H1 (cell line): Measurements from ENCODE around the gene NUDT11. TPM values are rescaled to one million over a fixed set of nuclear protein-coding genes. Genes with fewer than 3 reads are reported as not detected.
"Not testable (repeated sequence)": the region's sequence is repeated elsewhere in the genome, so short reads cannot be mapped to it uniquely, and the experiment has no call there.

Experiments used
- CTCF ChIA-PET: fragments of 300-600 bp; sonication (Branson Sonifier 250); formaldehyde crosslinking; loops from one replicate; lab custom pipeline; 2021; ENCODE audit not compliant: partially characterized antibody; lab: Charles Lee
- POLR2A ChIA-PET: fragments of 300-600 bp; sonication (Branson Sonifier 250); formaldehyde crosslinking; loops from one replicate; lab custom pipeline; 2021; ENCODE audit warnings: inconsistent platforms; ENCODE audit not compliant: partially characterized antibody; lab: Charles Lee
- DNase-seq, 2 experiments: peaks; one replicate each; pipeline versions ENCODE4 v3.0.0 to v3.0.0-alpha.2; 2010 to 2022; ENCODE audit warnings: low spot score in 2 of 2, low read depth in 1 of 2, mixed read lengths in 1 of 2
- FAIRE-seq: peaks from 2 replicates; lab custom pipeline; 2011; peaks lifted over from hg19 to GRCh38; lab: Jason Lieb, UNC
- H2AFZ ChIP-seq: 2 replicates; pipeline ENCODE4 v1.8.1; 2012; ENCODE audit warnings: low read length, inconsistent platforms
- H2AK5ac ChIP-seq: 2 replicates; pipeline ENCODE4 v1.6.1; 2013; ENCODE audit warnings: low read depth, low read length
- H2BK120ac ChIP-seq: replicated peaks from 2 replicates; pipeline ENCODE3; 2013; ENCODE audit warnings: low read depth, low read length, inconsistent platforms
- H2BK12ac ChIP-seq: 2 replicates; pipeline ENCODE4 v1.6.1; 2013; ENCODE audit warnings: low read depth, low read length
- H2BK15ac ChIP-seq: 2 replicates; pipeline ENCODE4 v1.6.1; 2013; ENCODE audit warnings: low read length
- H2BK20ac ChIP-seq: 2 replicates; pipeline ENCODE4 v1.6.1; 2013; ENCODE audit warnings: low read length
- H2BK5ac ChIP-seq: 2 replicates; pipeline ENCODE4 v1.6.1; 2013; ENCODE audit warnings: low read depth, low read length
- H3K14ac ChIP-seq: 2 replicates; pipeline ENCODE4 v1.6.1; 2013; ENCODE audit warnings: inconsistent platforms; ENCODE audit not compliant: insufficient read length
- H3K18ac ChIP-seq: 2 replicates; pipeline ENCODE4 v1.6.1; 2013; ENCODE audit warnings: low read length; ENCODE audit errors: extremely low read depth
- H3K23ac ChIP-seq: 2 replicates; pipeline ENCODE4 v1.6.1; 2013; ENCODE audit warnings: inconsistent platforms; ENCODE audit not compliant: insufficient read length
- H3K23me2 ChIP-seq: 2 replicates; pipeline ENCODE4 v1.6.1; 2013; ENCODE audit warnings: low read depth, low read length
- H3K27ac ChIP-seq: 2 replicates; pipeline ENCODE4 v1.6.1; 2011; ENCODE audit warnings: low read depth, low read length, inconsistent platforms
- H3K27me3 ChIP-seq, 4 experiments: replicated peaks in 1 of 4; 1 replicate in 1 of 4; 2 replicates in 3 of 4; pipeline versions ENCODE4 v1.6.1 to v1.8.1; 2011 to 2013; ENCODE audit warnings: low read length in 3 of 4, mild to moderate bottlenecking in 3 of 4, inconsistent platforms in 2 of 4, mixed read lengths in 2 of 4, moderate library complexity in 1 of 4; ENCODE audit not compliant: control insufficient read depth in 3 of 4, insufficient read depth in 3 of 4; ENCODE audit errors: extremely low read depth in 1 of 4
- H3K36me3 ChIP-seq, 4 experiments: 2 replicates each; pipeline versions ENCODE4 v1.6.1 to v1.8.1; 2011 to 2013; ENCODE audit warnings: mild to moderate bottlenecking in 4 of 4, low read length in 3 of 4, moderate library complexity in 2 of 4, control low read depth in 1 of 4, inconsistent platforms in 1 of 4; ENCODE audit not compliant: insufficient read depth in 4 of 4, control insufficient read depth in 2 of 4
- H3K4ac ChIP-seq: replicated peaks from 2 replicates; pipeline ENCODE3; 2013; ENCODE audit warnings: low read length, low read depth, mixed read lengths, inconsistent platforms; ENCODE audit not compliant: insufficient read length
- H3K4me1 ChIP-seq, 4 experiments: replicated peaks in 1 of 4; 1 replicate in 1 of 4; 2 replicates in 3 of 4; pipeline versions ENCODE4 v1.6.1 to v1.8.1; 2011 to 2013; ENCODE audit warnings: low read length in 3 of 4, inconsistent platforms in 2 of 4, mixed read lengths in 1 of 4; ENCODE audit not compliant: insufficient read depth in 4 of 4, control insufficient read depth in 3 of 4
- H3K4me2 ChIP-seq, 2 experiments: 2 replicates each; pipeline versions ENCODE4 v1.6.1 to v1.8.1; 2011 to 2013; ENCODE audit warnings: low read depth in 2 of 2, low read length in 2 of 2, control low read depth in 1 of 2, inconsistent platforms in 1 of 2, mild to moderate bottlenecking in 1 of 2; ENCODE audit not compliant: insufficient read depth in 1 of 2
- H3K4me3 ChIP-seq, 4 experiments: fragments of 200-600, 300-600 bp in 1 of 4; sonication (generic), shearing (Covaris generic), sonication (Bioruptor Twin) in 1 of 4; 2 replicates each; pipeline versions ENCODE4 v1.5.1 to v1.8.1; 2011 to 2016; ENCODE audit warnings: low read length in 4 of 4, low read depth in 3 of 4, control low read depth in 2 of 4, inconsistent platforms in 2 of 4, mild to moderate bottlenecking in 2 of 4, mixed read lengths in 1 of 4, moderate library complexity in 1 of 4; ENCODE audit not compliant: insufficient read depth in 2 of 4; ENCODE audit errors: extremely low read depth in 1 of 4
- H3K56ac ChIP-seq: replicated peaks from 2 replicates; pipeline ENCODE3; 2013; ENCODE audit warnings: low read depth, mild to moderate bottlenecking, mixed read lengths, low read length, inconsistent platforms; ENCODE audit not compliant: insufficient read length
- H3K79me1 ChIP-seq: 2 replicates; pipeline ENCODE4 v1.6.1; 2013; ENCODE audit warnings: low read depth, low read length, control low read depth
- H3K79me2 ChIP-seq, 2 experiments: 2 replicates each; pipeline versions ENCODE4 v1.6.1 to v1.8.1; 2012 to 2013; ENCODE audit warnings: low read length in 2 of 2, mild to moderate bottlenecking in 2 of 2, inconsistent platforms in 1 of 2; ENCODE audit not compliant: insufficient read depth in 2 of 2, control insufficient read depth in 1 of 2
- H3K9ac ChIP-seq, 4 experiments: replicated peaks in 1 of 4; 1 replicate in 1 of 4; 2 replicates in 3 of 4; pipeline versions ENCODE4 v1.6.1 to v1.8.1; 2011 to 2013; ENCODE audit warnings: low read depth in 3 of 4, low read length in 3 of 4, control low read depth in 2 of 4, mild to moderate bottlenecking in 2 of 4, moderate library complexity in 2 of 4, inconsistent platforms in 1 of 4; ENCODE audit errors: extremely low read depth in 1 of 4
- H3K9me3 ChIP-seq, 2 experiments: 2 replicates each; pipeline versions ENCODE4 v1.6.1 to v1.8.1; 2012 to 2013; ENCODE audit warnings: mild to moderate bottlenecking in 2 of 2, moderate library complexity in 2 of 2, control low read depth in 1 of 2, inconsistent platforms in 1 of 2, low read depth in 1 of 2, low read length in 1 of 2, mixed read lengths in 1 of 2; ENCODE audit not compliant: insufficient read depth in 2 of 2
- H4K20me1 ChIP-seq, 2 experiments: replicated peaks in 1 of 2; 2 replicates each; pipeline versions ENCODE3 to v1.8.1; 2011 to 2013; ENCODE audit warnings: inconsistent platforms in 2 of 2, low read length in 2 of 2, mild to moderate bottlenecking in 1 of 2; ENCODE audit not compliant: insufficient read depth in 2 of 2, control insufficient read depth in 1 of 2
- H4K5ac ChIP-seq: 2 replicates; pipeline ENCODE4 v1.6.1; 2013; ENCODE audit warnings: low read length, low read depth, mixed read lengths, inconsistent platforms; ENCODE audit not compliant: insufficient read length
- H4K8ac ChIP-seq: 2 replicates; pipeline ENCODE4 v1.8.0; 2013; ENCODE audit warnings: mild to moderate bottlenecking, moderate library complexity, low read length, inconsistent platforms; ENCODE audit not compliant: insufficient read depth; ENCODE audit errors: extremely low read depth
- H4K91ac ChIP-seq: replicated peaks from 2 replicates; pipeline ENCODE3; 2013; ENCODE audit warnings: low read length, mixed read lengths, inconsistent platforms; ENCODE audit not compliant: insufficient read length
- RNF2 ChIP-seq: fragments of 200-900, 300-1000 bp; sonication (generic); IDR thresholded peaks from 2 replicates; pipeline ENCODE4 v1.7.1; 2016; ENCODE audit warnings: borderline replicate concordance, low read depth, mild to moderate bottlenecking, antibody characterized with exemption, low read length; ENCODE audit not compliant: poor library complexity, severe bottlenecking; ENCODE audit errors: missing control alignments
- SIN3A ChIP-seq, 2 experiments: IDR thresholded peaks in 1 of 2; conservative IDR thresholded peaks in 1 of 2; 2 replicates each; pipeline ENCODE4 v1.6.1; 2011 to 2012; ENCODE audit warnings: low read length in 2 of 2, improper control_type of control experiment in 1 of 2, low read depth in 1 of 2, mild to moderate bottlenecking in 1 of 2
- TAF1 ChIP-seq: IDR thresholded peaks from 2 replicates; pipeline ENCODE4 v1.6.1; 2011; ENCODE audit warnings: mild to moderate bottlenecking, low read depth, low read length
- WGBS, 2 experiments: shearing (Covaris generic) in 1 of 2; methylation state at CpG; one replicate each; pipeline versions ENCODE4 v1.1.6 to v1.1.7; 2013 to 2015; ENCODE audit warnings: low lambda C conversion rate in 2 of 2, mixed read lengths in 2 of 2, inconsistent platforms in 1 of 2, low coverage in 1 of 2, missing lambda C conversion rate in 1 of 2; ENCODE audit not compliant: insufficient replicate concordance in 2 of 2, insufficient coverage in 1 of 2, insufficient read length in 1 of 2; ENCODE audit errors: extremely low coverage in 1 of 2, missing lambda C conversion rate in 1 of 2; 5-methylcytosine and 5-hydroxymethylcytosine counted together
- polyA plus RNA-seq, 7 experiments: library from polyadenylated mRNA; depleted of rRNA in 3 of 7; stranded (reverse) in 5 of 7; unstranded in 2 of 7; fragments of >200 nt in 5 of 7; fragments of 200-250 nt in 2 of 7; gene quantifications; 1 replicate in 5 of 7; 2 replicates in 1 of 7; 4 replicates in 1 of 7; pipeline versions ENCODE4 v1.2.1 to v1.2.3, GENCODE V29; 2011 to 2013; ENCODE audit warnings: missing spikeins in 2 of 7, mixed read lengths in 2 of 7
- total RNA-seq: library from RNA; stranded (reverse); fragmentation: NEBNext Ultra II Directional; extraction: Animal tissue kit (Norgen Biotek cat#: 25700); gene quantifications from 2 replicates; pipeline ENCODE4 v1.2.1, GENCODE V29; 2021

Gene NUDT11
- total and polyA plus RNA-seq, 2 of the 8 experiments (the other 6 are each of a cell fraction or from before 2014, with no cell fraction given) = 31.3 to 37.6 TPM

DNA sequence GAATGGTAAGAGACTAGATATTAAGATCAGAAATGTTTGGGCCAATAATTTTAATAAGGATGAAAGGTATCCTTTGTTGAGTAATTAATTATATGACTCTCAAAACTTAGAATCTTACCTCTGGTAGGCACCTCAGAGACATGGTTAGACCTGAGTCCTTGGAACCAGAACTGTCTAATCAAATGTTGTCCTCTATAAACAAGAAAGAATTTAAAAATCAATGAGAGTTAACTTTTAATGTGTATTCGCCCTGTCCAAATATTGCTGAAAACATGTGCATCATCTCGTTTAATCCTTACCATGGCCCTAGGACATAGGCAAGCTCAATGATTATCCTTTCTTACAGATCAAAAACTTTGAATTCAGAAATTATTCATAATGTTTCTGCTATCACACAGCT, 24.0 kb upstream of the NUDT11 start (continued):
- TF ChIP-seq SIN3A (conservative IDR thresholded peaks at IDR 0.05 in 1 of 2, IDR thresholded peaks at IDR 0.05 in 1 of 2; ENCODE audit: low read depth in 1 of 2, low read length in 2 of 2) (no peak), TAF1 (no peak), RNF2 (no peak)

DNA sequence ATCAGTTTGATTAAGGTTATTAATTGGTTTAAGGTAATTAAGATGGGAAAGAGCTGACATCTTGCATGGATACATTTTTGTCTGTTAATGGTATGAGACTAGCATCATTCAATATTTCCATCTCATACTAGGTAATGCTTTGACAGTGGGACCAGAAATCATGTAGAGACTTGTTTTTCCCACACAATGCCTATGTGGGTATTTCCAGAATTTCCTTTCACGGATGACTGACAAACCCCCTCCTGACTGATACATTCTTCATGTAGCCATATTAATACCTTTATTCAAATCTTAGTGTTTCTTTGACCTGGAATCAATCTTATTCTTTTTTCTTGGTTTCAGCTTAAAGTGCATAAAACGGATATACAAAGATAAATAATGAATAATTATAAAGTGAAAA, 22.7 kb upstream of the NUDT11 start:
- H2AK5ac ChIP-seq, H2AFZ ChIP-seq, DNase-seq, H3K36me3 ChIP-seq, H3K23me2 ChIP-seq, H4K5ac ChIP-seq, H3K27ac ChIP-seq, FAIRE-seq, H2BK120ac ChIP-seq, H2BK15ac ChIP-seq, H4K20me1 ChIP-seq, H3K79me1 ChIP-seq, H3K14ac ChIP-seq, H3K27me3 ChIP-seq, H3K79me2 ChIP-seq, H3K56ac ChIP-seq, H3K4ac ChIP-seq, H3K18ac ChIP-seq, H2BK20ac ChIP-seq, H3K4me1 ChIP-seq, H4K8ac ChIP-seq, H3K23ac ChIP-seq, POLR2A ChIA-PET, H3K9me3 ChIP-seq, CTCF ChIA-PET, H3K4me2 ChIP-seq, H3K9ac ChIP-seq, H3K4me3 ChIP-seq, H2BK12ac ChIP-seq, H2BK5ac ChIP-seq, H4K91ac ChIP-seq: not testable (repeated sequence)
- WGBS, 2 experiments = 92% methylated on average over 2 of the region's 2 CpGs; no CpG with 5 or more reads in 1 of the 2 experiments
